OCI-LY1 (cell line): ENCODE measurements around the gene C17orf67.

Experiments used
- H2AFZ ChIP-seq: fragments of 200-600 bp; sonication (generic), shearing (Covaris generic); 2 replicates; pipeline ENCODE4 v1.6.0; 2014; ENCODE audit warnings: antibody characterized with exemption, mild to moderate bottlenecking, low read length
- H3F3A ChIP-seq: fragments of 200-600 bp; sonication (generic), shearing (Covaris generic); 2 replicates; pipeline ENCODE4 v1.6.0; 2014; ENCODE audit warnings: mild to moderate bottlenecking, antibody characterized with exemption, low read length, moderate library complexity; ENCODE audit not compliant: insufficient read depth
- H3K27ac ChIP-seq: fragments of 200-600 bp; sonication (generic); 2 replicates; pipeline ENCODE4 v1.5.1; 2014; ENCODE audit warnings: low read length, mixed run types, mild to moderate bottlenecking, low read depth; ENCODE audit not compliant: poor library complexity, severe bottlenecking
- H3K27me3 ChIP-seq: fragments of 200-600 bp; sonication (generic); 2 replicates; pipeline ENCODE4 v1.6.0; 2014; ENCODE audit warnings: antibody characterized with exemption, mild to moderate bottlenecking, low read length, moderate library complexity; ENCODE audit not compliant: insufficient read depth
- H3K36me3 ChIP-seq: fragments of 200-600 bp; sonication (generic); 2 replicates; pipeline ENCODE4 v1.6.1; 2014; ENCODE audit warnings: mild to moderate bottlenecking, antibody characterized with exemption, low read length, moderate library complexity, mixed read lengths; ENCODE audit not compliant: insufficient read depth
- H3K4me1 ChIP-seq: fragments of 200-600 bp; sonication (generic); 2 replicates; pipeline ENCODE4 v1.5.1; 2014; ENCODE audit warnings: mild to moderate bottlenecking, low read length, moderate library complexity; ENCODE audit not compliant: insufficient read depth, severe bottlenecking
- H3K4me2 ChIP-seq: fragments of 200-600 bp; sonication (generic), shearing (Covaris generic); 2 replicates; pipeline ENCODE4 v1.6.1; 2014; ENCODE audit warnings: low read length
- H3K4me3 ChIP-seq: fragments of 200-600 bp; sonication (generic); 2 replicates; pipeline ENCODE4 v1.5.1; 2014; ENCODE audit warnings: low read length, low read depth, mild to moderate bottlenecking, mixed read lengths; ENCODE audit not compliant: poor library complexity, severe bottlenecking
- H3K79me2 ChIP-seq: fragments of 200-600 bp; shearing (Covaris generic); 2 replicates; pipeline ENCODE4 v1.6.1; 2016; ENCODE audit warnings: mixed run types, low read length, mixed read lengths; ENCODE audit not compliant: insufficient read depth
- H3K9ac ChIP-seq: fragments of 200-600 bp; sonication (generic), shearing (Covaris generic); 2 replicates; pipeline ENCODE4 v1.6.1; 2014; ENCODE audit warnings: mild to moderate bottlenecking, low read length, mixed read lengths
- H3K9me2 ChIP-seq: fragments of 200-600 bp; sonication (generic), shearing (Covaris generic); 2 replicates; pipeline ENCODE4 v1.6.1; 2014; ENCODE audit warnings: low read depth, mild to moderate bottlenecking, low read length, mixed read lengths
- H3K9me3 ChIP-seq: fragments of 200-600 bp; shearing (Covaris generic); 2 replicates; pipeline ENCODE4 v1.6.1; 2014; ENCODE audit warnings: low read length, mixed read lengths
- H4K20me1 ChIP-seq: fragments of 200-600 bp; sonication (generic), shearing (Covaris generic); 2 replicates; pipeline ENCODE4 v1.6.0; 2016; ENCODE audit warnings: mild to moderate bottlenecking, low read length; ENCODE audit not compliant: insufficient read depth
- EZH2 ChIP-seq: fragments of 200-600 bp; sonication (generic), shearing (Covaris generic); IDR thresholded peaks from 2 replicates; pipeline ENCODE4 v1.8.0; 2017; ENCODE audit warnings: borderline replicate concordance, mixed run types, mild to moderate bottlenecking, antibody characterized with exemption, low read length, moderate library complexity, mixed read lengths
- TF ChIP-seq, protein P1 (sequence below): fragments of 200-600 bp; sonication (generic), shearing (Covaris generic); IDR thresholded peaks from 2 replicates; pipeline ENCODE4 v1.5.1; 2017; ENCODE audit warnings: mild to moderate bottlenecking, antibody characterized with exemption, low read length, moderate library complexity, mixed read lengths

C17orf67 gene

DNA sequence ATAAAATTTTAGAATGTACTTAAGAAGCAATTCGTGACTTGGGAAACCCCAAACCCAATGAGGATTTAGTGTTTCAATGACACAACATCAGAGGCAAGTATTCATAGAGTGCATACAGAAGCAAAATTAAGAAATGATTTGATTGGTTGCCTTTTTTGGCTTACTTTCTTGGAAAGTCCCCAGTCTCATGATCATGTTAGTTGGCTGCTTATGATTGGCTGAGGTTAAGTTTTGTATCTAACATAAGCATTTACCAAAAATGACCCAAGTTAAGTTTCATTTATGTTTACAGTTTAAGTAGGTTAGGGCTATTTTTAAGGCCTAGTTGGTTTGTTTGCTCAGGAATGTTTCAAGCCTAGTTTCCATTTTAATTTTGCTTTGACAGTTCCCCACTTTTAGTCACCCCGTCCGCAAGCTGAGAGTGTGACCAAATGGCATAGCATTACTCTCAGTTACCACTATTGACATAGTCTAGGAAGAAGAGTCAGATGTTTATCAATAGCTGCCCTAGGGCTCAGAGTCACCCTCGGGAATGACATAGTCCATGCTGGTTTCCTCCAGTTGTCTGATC, 36.4 kb upstream of the C17orf67 start:
- H3K4me2 ChIP-seq: no peak overlapping the region
- H3K4me1 ChIP-seq: no peaks in the 10 kb centered on the region
- no peaks in the 10 kb centered on the region for H3K9me3 ChIP-seq
- TF ChIP-seq, protein P1, sequence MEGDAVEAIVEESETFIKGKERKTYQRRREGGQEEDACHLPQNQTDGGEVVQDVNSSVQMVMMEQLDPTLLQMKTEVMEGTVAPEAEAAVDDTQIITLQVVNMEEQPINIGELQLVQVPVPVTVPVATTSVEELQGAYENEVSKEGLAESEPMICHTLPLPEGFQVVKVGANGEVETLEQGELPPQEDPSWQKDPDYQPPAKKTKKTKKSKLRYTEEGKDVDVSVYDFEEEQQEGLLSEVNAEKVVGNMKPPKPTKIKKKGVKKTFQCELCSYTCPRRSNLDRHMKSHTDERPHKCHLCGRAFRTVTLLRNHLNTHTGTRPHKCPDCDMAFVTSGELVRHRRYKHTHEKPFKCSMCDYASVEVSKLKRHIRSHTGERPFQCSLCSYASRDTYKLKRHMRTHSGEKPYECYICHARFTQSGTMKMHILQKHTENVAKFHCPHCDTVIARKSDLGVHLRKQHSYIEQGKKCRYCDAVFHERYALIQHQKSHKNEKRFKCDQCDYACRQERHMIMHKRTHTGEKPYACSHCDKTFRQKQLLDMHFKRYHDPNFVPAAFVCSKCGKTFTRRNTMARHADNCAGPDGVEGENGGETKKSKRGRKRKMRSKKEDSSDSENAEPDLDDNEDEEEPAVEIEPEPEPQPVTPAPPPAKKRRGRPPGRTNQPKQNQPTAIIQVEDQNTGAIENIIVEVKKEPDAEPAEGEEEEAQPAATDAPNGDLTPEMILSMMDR: no peak
- no peak for TF ChIP-seq EZH2
- no peaks in the 10 kb centered on the region for H3K79me2 ChIP-seq
- no peaks in the 10 kb centered on the region for H3K9me2 ChIP-seq
- peaks cover 18% of the 10 kb centered on the region for H3K36me3 ChIP-seq
- H3K27me3 ChIP-seq: no peaks in the 10 kb centered on the region
- no peaks in the 10 kb centered on the region for H3F3A ChIP-seq
- H3K4me3 ChIP-seq: no peak overlapping the region
- H3K9ac ChIP-seq: no peak overlapping the region
- H2AFZ ChIP-seq: no peak overlapping the region
- no peak overlapping the region for H3K27ac ChIP-seq
- no peaks in the 10 kb centered on the region for H4K20me1 ChIP-seq

DNA sequence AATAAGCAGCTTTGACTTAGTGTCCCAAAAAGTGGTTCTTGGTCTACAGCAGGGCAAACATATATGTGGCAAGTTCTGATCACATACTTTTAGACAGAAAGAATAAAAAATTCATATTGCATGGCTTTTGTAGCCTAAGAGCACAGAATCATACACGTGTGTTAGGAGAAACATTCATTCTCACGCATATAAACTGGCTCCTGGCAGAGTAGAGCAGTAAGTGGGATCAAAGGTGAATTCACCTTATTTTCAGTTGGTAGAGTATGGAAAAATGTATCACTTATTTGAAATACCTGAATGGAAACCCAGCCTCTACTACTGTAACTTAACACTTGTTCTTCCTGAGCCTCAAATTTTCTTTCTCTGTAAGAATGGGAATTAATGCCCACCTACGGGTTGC, 35.0 kb upstream of the C17orf67 start:
- no peaks in the 10 kb centered on the region for H3K9me3 ChIP-seq
- peaks cover 23% of the 10 kb centered on the region for H3K36me3 ChIP-seq
- H3K4me1 ChIP-seq: no peaks in the 10 kb centered on the region
- no peaks in the 10 kb centered on the region for H3K79me2 ChIP-seq
- no peak overlapping the region for H3K4me3 ChIP-seq
- H2AFZ ChIP-seq: no peak overlapping the region
- no peaks in the 10 kb centered on the region for H3K27me3 ChIP-seq
- no peak for TF ChIP-seq EZH2
- TF ChIP-seq, protein P1: no peak
- H3K9ac ChIP-seq: no peak overlapping the region
- no peaks in the 10 kb centered on the region for H3F3A ChIP-seq
- no peaks in the 10 kb centered on the region for H4K20me1 ChIP-seq
- no peaks in the 10 kb centered on the region for H3K9me2 ChIP-seq
- no peak overlapping the region for H3K4me2 ChIP-seq
- no peak overlapping the region for H3K27ac ChIP-seq

DNA sequence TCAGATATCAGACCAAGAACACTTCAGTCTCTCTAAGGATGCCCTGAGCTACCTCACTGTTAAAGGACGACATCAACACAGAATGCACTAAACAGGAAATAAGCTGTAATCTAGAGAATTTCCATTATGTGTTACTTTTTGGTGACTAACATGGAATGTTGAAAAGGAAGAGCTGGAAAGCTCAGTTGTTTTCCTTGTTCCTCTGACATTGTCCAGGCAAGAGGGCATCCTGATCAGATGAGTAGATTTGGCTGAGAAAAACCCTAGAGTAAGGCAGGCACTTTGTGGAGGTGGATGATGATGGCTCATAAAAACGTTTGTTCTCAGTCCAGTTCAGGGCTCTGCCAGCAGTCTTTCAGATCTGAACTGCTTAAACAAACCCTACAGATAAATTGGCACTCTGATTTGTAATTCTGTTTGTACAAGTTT, 34.2 kb upstream of the C17orf67 start:
- Histone ChIP-seq H3K9me3 (no peaks in the 10 kb centered on the region), H3K9ac (no peak overlapping the region), H2AFZ (no peak overlapping the region), H3K9me2 (no peaks in the 10 kb centered on the region), H3K36me3 (peaks cover 28% of the 10 kb centered on the region), H3F3A (no peaks in the 10 kb centered on the region), H3K4me3 (no peak overlapping the region), H3K4me2 (no peak overlapping the region), H3K4me1 (no peaks in the 10 kb centered on the region), H3K27me3 (no peaks in the 10 kb centered on the region), H3K79me2 (no peaks in the 10 kb centered on the region), H3K27ac (no peak overlapping the region), H4K20me1 (no peaks in the 10 kb centered on the region)
- TF ChIP-seq, protein P1: no peak
- TF ChIP-seq EZH2: no peak
